PFSK-1 (cell line): ENCODE results near the gene TCEA2.

Experiments
- POLR2AphosphoS5 ChIP-seq: IDR thresholded peaks from 2 replicates; pipeline ENCODE4 v1.6.1; 2012; ENCODE audit warnings: low read depth, mild to moderate bottlenecking, control low read depth, low read length, moderate library complexity
- SIN3A ChIP-seq: IDR thresholded peaks from 2 replicates; pipeline ENCODE4 v1.6.1; 2012; ENCODE audit warnings: mild to moderate bottlenecking, low read length, moderate library complexity, borderline replicate concordance; ENCODE audit not compliant: insufficient read depth

DNA sequence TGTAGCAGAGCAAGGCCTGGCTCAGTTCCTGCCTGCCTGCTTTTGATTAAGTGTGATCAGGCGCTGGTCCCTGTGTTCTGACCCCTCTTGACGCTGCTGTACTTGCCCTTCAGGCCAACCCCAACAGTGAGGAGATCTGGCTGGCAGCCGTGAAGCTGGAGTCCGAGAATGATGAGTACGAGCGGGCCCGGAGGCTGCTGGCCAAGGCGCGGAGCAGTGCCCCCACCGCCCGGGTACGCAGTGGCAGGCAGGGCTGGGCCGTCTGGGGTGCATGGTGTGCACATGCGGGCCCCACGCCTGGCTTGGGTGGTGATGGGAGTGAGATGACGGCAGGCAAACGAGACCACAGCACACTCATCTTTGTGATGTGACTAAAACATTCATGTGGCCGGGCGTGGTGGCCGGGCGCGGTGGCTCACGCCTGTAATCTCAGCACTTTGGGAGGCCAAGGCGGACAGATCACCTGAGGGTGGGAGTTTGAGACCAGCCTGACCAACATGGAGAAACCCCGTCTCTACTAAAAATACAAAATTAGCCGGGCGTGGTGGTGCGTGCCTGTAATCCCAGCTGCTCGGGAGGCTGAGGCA lies 37.1 kb upstream of the TCEA2 start:
- TF ChIP-seq SIN3A (no peak), POLR2AphosphoS5 (no peak)
